ENCODE measurements around the gene TPD52L2. TPM values are rescaled to one million over a fixed set of nuclear protein-coding genes. Genes with fewer than 3 reads are reported as not detected.

TPD52L2 gene
- total RNA-seq, 2 experiments from 2014 or later: 43.1 to 44.6 TPM

DNA sequence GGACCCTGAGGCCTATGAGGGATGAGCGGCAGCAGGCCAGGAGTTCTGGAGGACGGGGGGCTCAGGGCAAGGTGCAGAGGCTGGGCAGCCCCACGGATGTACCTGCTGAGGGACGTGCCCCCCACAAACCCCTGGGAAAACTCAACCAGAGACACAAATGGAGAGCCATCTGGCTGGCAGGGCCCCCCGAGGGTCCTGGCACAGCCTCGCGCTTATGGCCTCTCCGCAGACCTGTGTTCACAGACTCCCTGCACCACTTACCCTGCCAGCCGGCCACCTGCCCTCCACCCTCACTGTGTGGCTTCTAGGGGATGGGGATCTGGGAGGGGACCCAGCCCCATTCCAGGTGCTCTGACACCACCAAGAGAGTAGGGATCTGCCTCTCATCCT lies 30.6 kb upstream of the TPD52L2 start:
- H3K27ac Mint-ChIP-seq: no peak overlapping the region
- POLR2A ChIA-PET: no interaction called here
- DNase-seq (no peak), ATAC-seq (no peak)
- H3K27me3 Mint-ChIP-seq: peaks cover 16% of the 10 kb centered on the region
- H3K4me3 Mint-ChIP-seq: no peak overlapping the region
- H3K4me1 Mint-ChIP-seq (ENCODE audit: low read depth): peaks cover 7% of the 10 kb centered on the region
- H3K36me3 Mint-ChIP-seq (ENCODE audit: low read depth): no peaks in the 10 kb centered on the region
- no peaks in the 10 kb centered on the region for H3K9me3 Mint-ChIP-seq
- TF ChIP-seq, protein P1, sequence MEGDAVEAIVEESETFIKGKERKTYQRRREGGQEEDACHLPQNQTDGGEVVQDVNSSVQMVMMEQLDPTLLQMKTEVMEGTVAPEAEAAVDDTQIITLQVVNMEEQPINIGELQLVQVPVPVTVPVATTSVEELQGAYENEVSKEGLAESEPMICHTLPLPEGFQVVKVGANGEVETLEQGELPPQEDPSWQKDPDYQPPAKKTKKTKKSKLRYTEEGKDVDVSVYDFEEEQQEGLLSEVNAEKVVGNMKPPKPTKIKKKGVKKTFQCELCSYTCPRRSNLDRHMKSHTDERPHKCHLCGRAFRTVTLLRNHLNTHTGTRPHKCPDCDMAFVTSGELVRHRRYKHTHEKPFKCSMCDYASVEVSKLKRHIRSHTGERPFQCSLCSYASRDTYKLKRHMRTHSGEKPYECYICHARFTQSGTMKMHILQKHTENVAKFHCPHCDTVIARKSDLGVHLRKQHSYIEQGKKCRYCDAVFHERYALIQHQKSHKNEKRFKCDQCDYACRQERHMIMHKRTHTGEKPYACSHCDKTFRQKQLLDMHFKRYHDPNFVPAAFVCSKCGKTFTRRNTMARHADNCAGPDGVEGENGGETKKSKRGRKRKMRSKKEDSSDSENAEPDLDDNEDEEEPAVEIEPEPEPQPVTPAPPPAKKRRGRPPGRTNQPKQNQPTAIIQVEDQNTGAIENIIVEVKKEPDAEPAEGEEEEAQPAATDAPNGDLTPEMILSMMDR (IDR thresholded peaks at IDR 0.05): no peak
- CTCF ChIA-PET: interaction anchor here (0.9 kb wide), 1 partner anchor 29 kb away, joined by 4 read pairs; no protein-coding TSS in a partner anchor
- intact Hi-C loops (cut with micrococcal nuclease): no loop called here

DNA sequence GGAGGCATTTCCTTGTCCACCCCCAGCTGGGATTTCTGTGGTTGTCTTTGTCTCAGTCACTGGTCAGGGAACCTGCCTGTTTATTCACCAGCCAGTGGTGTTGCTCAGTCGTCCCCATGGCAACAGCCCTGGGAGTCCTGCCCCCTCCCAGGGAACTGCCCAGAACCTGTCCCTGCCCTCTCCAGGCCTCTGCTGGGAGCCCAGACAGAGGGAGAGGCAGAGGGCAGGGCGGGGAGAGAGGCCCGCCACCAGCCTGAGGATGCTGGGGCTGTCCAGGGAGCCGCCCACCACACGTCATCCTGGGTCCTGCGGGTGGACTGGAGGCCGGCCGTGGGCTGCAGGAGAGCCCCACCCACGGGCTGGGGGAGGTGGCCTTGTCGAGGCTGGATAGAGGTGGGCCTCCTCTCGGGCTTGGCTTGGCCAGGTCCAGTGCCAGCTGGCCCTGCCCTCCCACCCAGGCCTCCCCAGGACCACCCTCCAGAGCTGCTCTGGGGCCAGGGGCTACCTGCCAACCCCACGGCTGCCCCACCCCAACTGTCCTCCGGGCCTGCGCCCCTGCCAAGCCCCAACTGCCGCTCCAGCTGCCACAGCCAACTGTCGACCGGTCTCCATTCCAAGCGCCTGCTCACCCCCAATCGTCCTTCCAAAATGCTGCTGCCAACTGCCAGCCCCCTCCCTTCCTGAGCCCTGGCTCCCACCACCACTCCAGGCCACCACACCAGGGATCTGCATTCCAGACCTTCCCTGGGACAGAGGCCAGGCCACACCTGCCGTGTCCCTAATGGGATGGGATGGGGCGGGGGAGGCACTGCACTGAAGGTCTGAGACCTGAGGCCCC lies 29.8 kb upstream of the TPD52L2 start:
- ATAC-seq (no peak), DNase-seq (no peak)
- CTCF ChIA-PET: no interaction called here
- H3K4me1 Mint-ChIP-seq (ENCODE audit: low read depth): no peaks in the 10 kb centered on the region
- POLR2A ChIA-PET: no interaction called here
- H3K4me3 Mint-ChIP-seq: no peak overlapping the region
- TF ChIP-seq, protein P1 (IDR thresholded peaks at IDR 0.05): no peak
- no peaks in the 10 kb centered on the region for H3K36me3 Mint-ChIP-seq (ENCODE audit: low read depth)
- H3K27me3 Mint-ChIP-seq: peaks cover 10% of the 10 kb centered on the region
- no peak overlapping the region for H3K27ac Mint-ChIP-seq
- no peaks in the 10 kb centered on the region for H3K9me3 Mint-ChIP-seq
- intact Hi-C loops (cut with micrococcal nuclease): no loop called here

DNA sequence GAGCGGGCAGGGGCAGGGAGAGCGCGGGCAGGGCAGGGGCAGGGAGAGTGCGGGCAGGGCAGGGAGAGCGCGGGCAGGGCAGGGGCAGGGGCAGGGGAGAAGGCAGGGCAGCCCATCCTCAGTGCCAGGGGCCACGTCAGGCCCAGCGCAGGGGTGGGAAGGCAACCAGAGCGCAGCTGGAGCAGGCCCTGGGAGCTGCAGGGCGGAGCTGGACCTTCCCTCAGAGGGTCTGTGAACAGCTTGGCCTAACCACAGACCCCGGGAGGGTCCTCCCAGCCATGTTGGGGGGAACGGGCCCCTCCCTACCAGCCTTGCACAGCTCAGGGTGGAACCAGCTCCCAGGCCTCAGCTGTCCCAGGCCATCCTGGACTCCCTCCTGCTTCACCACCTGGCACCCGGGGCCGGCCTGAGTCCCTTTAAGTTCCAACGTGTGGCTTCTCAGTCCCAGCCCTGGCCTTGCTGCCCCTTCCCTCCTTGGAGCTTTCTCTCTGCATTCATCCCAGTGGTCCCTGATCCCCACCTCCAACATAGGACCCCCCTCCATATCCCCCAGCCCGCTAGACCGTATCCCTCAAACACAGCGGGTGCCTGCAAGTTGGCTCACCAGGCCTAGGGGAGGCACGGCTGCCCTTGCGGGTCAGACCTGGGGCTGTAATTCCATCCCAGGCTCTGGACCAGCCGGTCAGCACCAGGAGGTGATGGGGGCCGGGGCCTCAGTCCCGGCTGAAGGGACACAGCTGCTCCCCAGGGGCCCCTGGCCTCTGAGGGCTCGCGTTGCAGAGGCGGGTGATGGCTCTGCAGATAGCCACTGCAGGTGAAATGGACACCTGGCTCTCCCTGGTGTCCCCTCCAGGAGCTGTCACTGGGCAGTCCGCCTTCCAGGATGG lies 28.4 kb upstream of the TPD52L2 start:
- Mint-ChIP-seq H3K4me1 (ENCODE audit: low read depth) (no peaks in the 10 kb centered on the region), H3K27me3 (peaks cover 10% of the 10 kb centered on the region), H3K9me3 (no peaks in the 10 kb centered on the region), H3K27ac (no peak overlapping the region), H3K36me3 (ENCODE audit: low read depth) (no peaks in the 10 kb centered on the region), H3K4me3 (no peak overlapping the region)
- intact Hi-C loops (cut with micrococcal nuclease): no loop called here
- DNase-seq: no peak
- ChIA-PET POLR2A (no interaction called here), CTCF (no interaction called here)
- TF ChIP-seq, protein P1 (IDR thresholded peaks at IDR 0.05): no peak
- no peak for ATAC-seq

DNA sequence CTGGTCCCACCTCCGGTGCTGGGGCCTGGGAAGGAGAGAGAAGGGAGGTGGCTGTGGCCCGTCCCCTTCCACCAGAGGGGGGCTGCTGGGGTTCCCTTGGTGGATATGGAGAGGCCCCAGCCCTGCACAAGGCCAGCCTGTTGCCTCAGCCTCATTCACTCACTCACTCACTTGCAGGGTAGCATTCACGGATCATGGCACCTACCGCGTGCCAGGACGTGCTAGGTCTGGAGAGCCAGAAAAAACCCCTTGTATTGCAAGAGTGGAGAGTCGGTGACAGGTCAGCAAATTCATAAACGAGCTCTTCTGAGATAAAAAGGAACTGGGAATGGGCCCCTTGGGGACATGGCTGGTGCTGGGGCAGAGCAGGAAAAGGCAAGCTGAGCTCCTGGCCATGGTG lies 27.6 kb upstream of the TPD52L2 start:
- H3K27me3 Mint-ChIP-seq: peaks cover 12% of the 10 kb centered on the region
- no peaks in the 10 kb centered on the region for H3K36me3 Mint-ChIP-seq (ENCODE audit: low read depth)
- ChIA-PET CTCF (no interaction called here), POLR2A (no interaction called here)
- ATAC-seq (no peak), DNase-seq (no peak)
- no peak overlapping the region for H3K27ac Mint-ChIP-seq
- no peaks in the 10 kb centered on the region for H3K9me3 Mint-ChIP-seq
- H3K4me3 Mint-ChIP-seq: no peak overlapping the region
- TF ChIP-seq, protein P1 (IDR thresholded peaks at IDR 0.05): no peak
- no peaks in the 10 kb centered on the region for H3K4me1 Mint-ChIP-seq (ENCODE audit: low read depth)
- intact Hi-C loops (cut with micrococcal nuclease): no loop called here

DNA sequence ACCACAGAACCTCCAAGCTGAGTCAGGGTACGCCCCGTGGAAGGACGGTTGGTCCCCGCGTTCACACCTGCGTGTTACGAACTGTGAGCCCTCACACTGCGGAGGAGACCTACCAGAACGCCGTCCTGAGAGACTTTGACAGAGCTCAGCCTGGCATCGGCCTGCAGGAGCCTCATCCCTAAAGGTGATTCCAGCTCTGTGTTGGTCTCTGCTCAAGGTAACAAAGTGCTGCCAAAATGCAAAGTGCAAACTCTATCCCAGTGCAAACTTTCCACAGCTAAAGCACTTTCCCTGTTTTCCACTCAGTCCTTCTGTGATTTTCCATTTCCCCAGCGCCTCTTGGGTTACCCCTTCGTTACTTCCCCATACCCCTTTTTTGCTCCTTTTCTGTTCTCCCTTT lies 25.4 kb upstream of the TPD52L2 start:
- H3K36me3 Mint-ChIP-seq (ENCODE audit: low read depth): no peaks in the 10 kb centered on the region
- no peaks in the 10 kb centered on the region for H3K9me3 Mint-ChIP-seq
- TF ChIP-seq, protein P1 (IDR thresholded peaks at IDR 0.05): no peak
- peaks cover 19% of the 10 kb centered on the region for H3K27me3 Mint-ChIP-seq
- H3K27ac Mint-ChIP-seq: no peak overlapping the region
- no peak overlapping the region for H3K4me3 Mint-ChIP-seq
- intact Hi-C loops (cut with micrococcal nuclease): no loop called here
- POLR2A ChIA-PET: no interaction called here
- no peak for DNase-seq
- ATAC-seq: no peak
- CTCF ChIA-PET: interaction anchor here (1.0 kb wide), 1 partner anchor 54 kb away, joined by 3 read pairs; no protein-coding TSS in a partner anchor
- H3K4me1 Mint-ChIP-seq (ENCODE audit: low read depth): peaks cover 3% of the 10 kb centered on the region
